Nephron (organoid): ENCODE data around the gene SHLD2.
"Not testable (repeated sequence)": the region's sequence is repeated elsewhere in the genome, so short reads cannot be mapped to it uniquely, and the experiment has no call there.

Source experiments
- H3K27ac Mint-ChIP-seq, 3 experiments: 2 replicates each; pipeline ENCODE4 v1.8.0; 2020; ENCODE audit warnings: mixed read lengths in 3 of 3, mild to moderate bottlenecking in 2 of 3, moderate library complexity in 1 of 3
- H3K27me3 Mint-ChIP-seq: 2 replicates; pipeline ENCODE4 v1.8.0; 2021; ENCODE audit warnings: low read depth, mild to moderate bottlenecking, moderate library complexity, mixed read lengths
- H3K36me3 Mint-ChIP-seq: 2 replicates; pipeline ENCODE4 v1.8.0; 2020; ENCODE audit warnings: low read depth, mixed read lengths
- H3K4me1 Mint-ChIP-seq: 2 replicates; pipeline ENCODE4 v1.8.0; 2020; ENCODE audit warnings: mixed read lengths
- H3K4me3 Mint-ChIP-seq, 3 experiments: 2 replicates each; pipeline ENCODE4 v1.8.0; 2020; ENCODE audit warnings: mild to moderate bottlenecking in 3 of 3, mixed read lengths in 3 of 3, moderate library complexity in 2 of 3
- H3K9me3 Mint-ChIP-seq: 2 replicates; pipeline ENCODE4 v1.8.0; 2020; ENCODE audit warnings: mixed read lengths
- CTCF ChIP-seq, 3 experiments: fragments of 200-600 bp; sonication (generic); IDR thresholded peaks; one replicate each; pipeline ENCODE4 v1.5.0; 2021; ENCODE audit warnings: antibody characterized with exemption in 3 of 3; ENCODE audit not compliant: unreplicated experiment in 3 of 3

SHLD2 gene

GRCh38 chr10:87092861-87093631 is 2.0 kb upstream of the SHLD2 start:
- H3K4me1 Mint-ChIP-seq = peaks cover 34% of the 10 kb centered on the region
- no peak for TF ChIP-seq CTCF (IDR thresholded peaks at IDR 0.05; ENCODE audit: unreplicated experiment in 3 of 3)
- H3K36me3 Mint-ChIP-seq = peaks cover 21% of the 10 kb centered on the region
- peak overlapping the region; percentile 80 to 89 (median 83) for H3K27ac Mint-ChIP-seq
- no peaks in the 10 kb centered on the region for H3K9me3 Mint-ChIP-seq
- H3K27me3 Mint-ChIP-seq = no peaks in the 10 kb centered on the region
- H3K4me3 Mint-ChIP-seq = peak overlapping the region; percentile 83 to 90 (median 88)

GRCh38 chr10:87093632-87094372 is 1.2 kb upstream of the SHLD2 start:
- Mint-ChIP-seq H3K4me3 (peak overlapping the region; percentile 83 to 94 (median 92)), H3K27me3 (no peaks in the 10 kb centered on the region), H3K36me3 (peaks cover 20% of the 10 kb centered on the region), H3K27ac (peak overlapping the region; percentile 83 to 93 (median 90)), H3K9me3 (no peaks in the 10 kb centered on the region), H3K4me1 (peaks cover 34% of the 10 kb centered on the region)
- no peak for TF ChIP-seq CTCF (IDR thresholded peaks at IDR 0.05; ENCODE audit: unreplicated experiment in 3 of 3)

- H3K4me1 Mint-ChIP-seq = peaks cover 32% of the 10 kb centered on the region
- H3K27me3 Mint-ChIP-seq = no peaks in the 10 kb centered on the region
- no peaks in the 10 kb centered on the region for H3K9me3 Mint-ChIP-seq
- H3K27ac Mint-ChIP-seq = peak overlapping the region; percentile 84 to 97 (median 93)
- peaks cover 34% of the 10 kb centered on the region for H3K36me3 Mint-ChIP-seq
- peak overlapping the region; percentile 83 to 95 (median 93) for H3K4me3 Mint-ChIP-seq
- no peak for TF ChIP-seq CTCF (IDR thresholded peaks at IDR 0.05; ENCODE audit: unreplicated experiment in 3 of 3)
Measured at GRCh38 chr10:87095236-87095945, 385 bp downstream of the SHLD2 start.

GRCh38 chr10:87101996-87102395 is 7.0 kb downstream of the SHLD2 start:
- Mint-ChIP-seq H3K36me3 (peaks cover 61% of the 10 kb centered on the region), H3K4me3 (no peak overlapping the region), H3K4me1 (no peaks in the 10 kb centered on the region), H3K27me3 (no peaks in the 10 kb centered on the region), H3K9me3 (no peaks in the 10 kb centered on the region), H3K27ac (no peak overlapping the region)
- TF ChIP-seq CTCF (IDR thresholded peaks at IDR 0.05; ENCODE audit: unreplicated experiment in 3 of 3) = no peak

GRCh38 chr10:87104727-87105126 is 9.7 kb downstream of the SHLD2 start:
- H3K9me3 Mint-ChIP-seq, H3K4me3 Mint-ChIP-seq, H3K27me3 Mint-ChIP-seq, H3K27ac Mint-ChIP-seq, H3K4me1 Mint-ChIP-seq: not testable (repeated sequence)
- H3K36me3 Mint-ChIP-seq = peaks cover 63% of the 10 kb centered on the region

- H3K4me3 Mint-ChIP-seq = no peak overlapping the region
- no peaks in the 10 kb centered on the region for H3K9me3 Mint-ChIP-seq
- H3K4me1 Mint-ChIP-seq = no peaks in the 10 kb centered on the region
- H3K27me3 Mint-ChIP-seq = no peaks in the 10 kb centered on the region
- H3K27ac Mint-ChIP-seq = no peak overlapping the region
- H3K36me3 Mint-ChIP-seq = peaks cover 56% of the 10 kb centered on the region
- no peak for TF ChIP-seq CTCF (IDR thresholded peaks at IDR 0.05; ENCODE audit: unreplicated experiment in 3 of 3)
Measured at GRCh38 chr10:87105446-87106124, 10.6 kb downstream of the SHLD2 start.

GRCh38 chr10:87118122-87118521 is 23.1 kb downstream of the SHLD2 start:
- H3K36me3 Mint-ChIP-seq = peaks cover 17% of the 10 kb centered on the region
- H3K27ac Mint-ChIP-seq = peak overlapping the region in 1 of 3 experiments; percentile 69
- not testable (repeated sequence) for H3K4me1 Mint-ChIP-seq, H3K27me3 Mint-ChIP-seq, H3K4me3 Mint-ChIP-seq, H3K9me3 Mint-ChIP-seq

GRCh38 chr10:87119029-87119428 is 24.0 kb downstream of the SHLD2 start:
- not testable (repeated sequence) for H3K4me3 Mint-ChIP-seq, H3K4me1 Mint-ChIP-seq, H3K27me3 Mint-ChIP-seq, H3K9me3 Mint-ChIP-seq
- Mint-ChIP-seq H3K36me3 (peaks cover 11% of the 10 kb centered on the region), H3K27ac (peak overlapping the region in 1 of 3 experiments; percentile 63)
